Sigmoid colon (tissue), 4 donors: ENCODE measurements around the gene DCHS2.

Experiments
- CTCF ChIP-seq, 4 experiments: fragments of 450-650 bp in 3 of 4; fragments of 200-600 bp in 1 of 4; IDR thresholded peaks; one replicate each; pipeline ENCODE4 v1.5.1; 2016 to 2019; ENCODE audit warnings: antibody characterized with exemption in 4 of 4, mild to moderate bottlenecking in 3 of 4, moderate library complexity in 2 of 4
- EP300 ChIP-seq, 4 donors: sonication (generic); formaldehyde crosslinking; IDR thresholded peaks; one replicate each; pipeline ENCODE4 v1.6.1; 2017; ENCODE audit warnings: antibody characterized with exemption in 4 of 4
- POLR2A ChIP-seq, 2 donors: fragments of 450-650 bp; IDR thresholded peaks; one replicate each; pipeline ENCODE4 v1.6.1; 2016; ENCODE audit warnings: antibody characterized with exemption in 2 of 2, mild to moderate bottlenecking in 2 of 2, moderate library complexity in 2 of 2
- POLR2AphosphoS5 ChIP-seq, 4 donors: sonication (generic); formaldehyde crosslinking; IDR thresholded peaks; one replicate each; pipeline ENCODE4 v1.6.1; 2017; ENCODE audit warnings: antibody characterized with exemption in 4 of 4

GRCh38 chr4:154312246-154312645 is 179.4 kb downstream of the DCHS2 start:
- TF ChIP-seq CTCF (IDR thresholded peaks at IDR 0.05): no peak
- TF ChIP-seq EP300 (IDR thresholded peaks at IDR 0.05): no peak
- no peak for TF ChIP-seq POLR2AphosphoS5 (IDR thresholded peaks at IDR 0.05)
- no peak for TF ChIP-seq POLR2A (IDR thresholded peaks at IDR 0.05)
